ENCODE data around the gene RTF1.

RTF1 gene

DNA sequence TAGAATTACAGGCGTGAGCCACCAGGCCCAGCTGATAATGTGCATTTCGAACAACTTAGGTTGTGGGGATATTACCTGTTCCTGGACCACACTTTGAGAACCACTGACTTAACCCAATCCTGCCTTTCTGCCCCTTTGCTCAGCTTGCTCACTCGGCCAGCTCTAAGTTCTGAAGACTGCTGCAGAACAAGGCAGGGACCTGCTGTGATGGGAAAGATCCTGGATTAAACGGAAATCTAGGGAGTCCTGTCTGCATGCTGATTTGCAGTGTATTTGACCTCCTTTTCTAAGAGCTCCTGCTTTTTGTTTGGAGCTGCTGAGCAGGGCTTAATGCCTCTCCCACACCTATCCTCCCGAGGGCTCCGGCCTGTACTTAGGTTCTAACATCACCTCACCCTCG, 93.8 kb downstream of the RTF1 start:
- no peak for DNase-seq

DNA sequence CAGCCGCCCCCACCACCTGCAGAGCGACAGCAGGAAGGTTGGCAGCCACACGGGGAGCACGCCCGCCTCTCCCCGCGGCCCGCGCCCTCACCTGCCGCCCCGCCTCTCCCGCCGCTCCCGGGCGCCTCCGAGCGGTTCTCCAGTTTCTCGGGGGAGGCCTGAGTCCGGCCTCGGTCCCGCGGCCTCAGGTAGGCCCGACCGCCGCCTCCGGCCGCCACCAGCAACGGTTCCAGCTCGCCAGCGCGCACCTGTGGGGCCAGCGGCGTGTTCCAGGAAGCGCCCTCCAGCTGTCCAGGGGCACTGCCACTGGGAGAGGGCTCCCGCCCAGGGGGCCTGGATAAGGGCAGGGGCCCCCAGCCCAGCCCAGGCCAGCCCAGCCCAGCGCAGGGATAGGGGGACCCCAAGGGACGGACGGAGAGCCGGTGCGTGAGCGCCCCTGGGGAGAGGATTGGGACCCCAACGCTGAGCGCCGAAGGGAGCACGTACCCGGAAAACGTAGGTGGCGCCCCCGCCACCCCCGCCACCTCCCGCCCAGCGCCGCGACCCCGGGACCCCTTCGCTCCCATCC, 94.5 kb downstream of the RTF1 start:
- no peak for DNase-seq

DNA sequence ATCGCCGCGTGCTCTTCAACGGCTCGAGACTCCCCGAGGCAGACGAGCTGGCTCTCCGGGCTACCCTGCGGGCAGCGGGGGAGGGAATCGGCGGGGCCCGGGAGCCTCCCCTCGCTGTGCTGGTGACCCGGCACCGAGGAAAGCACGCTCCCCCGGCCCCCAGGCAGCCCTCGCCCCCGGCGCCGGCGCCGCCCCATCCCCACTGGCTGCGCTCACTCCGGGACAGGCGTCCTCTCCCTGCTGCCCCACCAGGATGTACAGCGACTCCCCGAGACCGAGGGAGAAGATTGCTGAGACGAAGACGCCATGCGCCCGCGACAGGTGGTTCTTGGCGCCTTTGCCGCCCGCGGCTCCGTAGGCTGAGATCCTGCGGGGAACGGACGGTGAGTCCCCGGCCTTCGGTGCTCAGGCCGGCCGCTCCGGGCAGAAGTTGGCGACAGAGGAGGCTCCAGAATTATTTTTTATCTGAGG, 95.0 kb downstream of the RTF1 start:
- no peak for DNase-seq

DNA sequence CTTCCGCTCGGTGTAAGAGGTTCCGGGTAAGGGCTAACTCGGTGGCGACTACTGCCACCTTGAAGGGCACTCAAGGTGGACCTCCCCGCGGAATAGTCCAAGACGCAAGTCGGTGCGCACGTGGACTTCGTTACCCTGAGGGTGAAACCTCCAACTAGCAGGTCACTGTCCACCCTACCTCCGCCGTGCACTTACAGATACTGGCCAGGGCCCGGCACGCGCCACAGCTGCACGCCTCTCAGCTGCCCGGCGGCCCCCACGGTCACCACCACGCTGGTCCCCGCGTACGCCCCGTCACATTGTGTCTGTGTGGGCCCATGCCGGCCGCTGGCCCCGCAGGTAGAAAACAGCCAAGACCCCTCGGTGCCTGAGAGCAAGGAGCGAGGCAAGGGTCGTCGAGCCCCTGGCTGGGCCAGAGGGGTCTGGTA, 95.6 kb downstream of the RTF1 start:
- no peak for DNase-seq

DNA sequence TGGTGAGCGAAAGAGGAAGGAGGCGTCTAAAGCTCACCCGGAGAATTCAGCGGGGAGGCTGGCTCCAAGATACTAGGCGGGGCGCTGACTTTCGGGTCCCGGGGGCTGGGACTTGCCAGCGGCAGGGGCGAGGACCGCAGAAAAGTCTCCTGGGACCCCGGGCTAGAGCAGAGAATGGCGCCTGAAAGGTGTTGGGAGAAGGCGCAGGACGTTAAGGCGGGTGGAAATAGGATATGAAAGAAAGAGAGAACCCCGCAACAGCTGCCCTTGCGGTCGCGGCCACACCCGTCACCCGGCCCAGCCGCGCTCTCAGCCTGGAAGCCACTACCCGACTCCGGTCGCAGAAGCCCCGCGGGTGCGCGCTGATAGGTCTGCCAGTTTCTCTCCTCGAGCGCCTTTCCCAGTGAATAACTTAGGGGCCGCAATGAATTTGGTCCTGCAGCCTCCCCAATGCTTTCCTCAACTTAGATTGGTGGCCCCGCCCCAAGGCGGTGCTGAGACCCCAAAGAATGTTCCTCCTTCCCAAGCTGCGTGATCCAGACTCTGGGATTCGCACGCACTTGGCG, 96.1 kb downstream of the RTF1 start:
- DNase-seq = no peak

DNA sequence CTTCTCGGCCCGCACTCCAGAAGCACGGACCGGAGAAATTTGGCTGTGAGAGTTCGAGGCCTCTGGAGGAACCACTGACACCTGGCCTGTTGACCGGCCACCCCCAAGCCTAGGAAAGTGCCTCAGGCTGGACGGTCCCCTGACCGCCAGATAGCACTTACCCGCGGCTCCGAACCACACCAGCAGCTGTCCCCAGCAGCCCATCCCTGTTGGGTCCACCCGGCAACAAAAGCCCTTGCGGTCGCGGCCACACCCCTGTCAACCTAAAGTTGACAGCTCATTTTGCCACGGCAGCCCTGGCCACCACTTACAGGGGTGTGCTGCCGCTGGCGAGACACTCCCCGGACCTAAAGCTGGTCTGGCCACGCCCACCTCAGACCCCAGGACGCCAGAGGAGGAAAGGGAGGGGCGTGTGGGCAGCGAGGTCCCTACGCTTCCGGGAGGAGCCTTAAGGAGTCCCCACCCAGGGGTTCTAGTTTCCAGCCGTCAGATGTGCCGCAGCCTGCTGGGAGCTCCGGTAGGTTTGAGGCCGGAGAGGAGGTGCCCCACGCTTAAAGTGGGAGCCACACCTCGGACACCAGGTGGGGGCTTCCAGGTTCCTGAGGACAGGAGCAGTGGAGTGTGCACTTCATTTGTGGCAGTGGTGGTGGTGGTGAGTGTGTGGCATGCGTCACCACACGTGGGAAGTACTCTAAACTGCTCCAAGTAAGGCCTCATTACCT, 96.8 kb downstream of the RTF1 start, which contains the start of gene LTK:
LTK (minus strand) TSS at position 322 of the 722 bp plus-strand sequence; CDS start at position 204, 118 bp downstream.
- no peak for DNase-seq

DNA sequence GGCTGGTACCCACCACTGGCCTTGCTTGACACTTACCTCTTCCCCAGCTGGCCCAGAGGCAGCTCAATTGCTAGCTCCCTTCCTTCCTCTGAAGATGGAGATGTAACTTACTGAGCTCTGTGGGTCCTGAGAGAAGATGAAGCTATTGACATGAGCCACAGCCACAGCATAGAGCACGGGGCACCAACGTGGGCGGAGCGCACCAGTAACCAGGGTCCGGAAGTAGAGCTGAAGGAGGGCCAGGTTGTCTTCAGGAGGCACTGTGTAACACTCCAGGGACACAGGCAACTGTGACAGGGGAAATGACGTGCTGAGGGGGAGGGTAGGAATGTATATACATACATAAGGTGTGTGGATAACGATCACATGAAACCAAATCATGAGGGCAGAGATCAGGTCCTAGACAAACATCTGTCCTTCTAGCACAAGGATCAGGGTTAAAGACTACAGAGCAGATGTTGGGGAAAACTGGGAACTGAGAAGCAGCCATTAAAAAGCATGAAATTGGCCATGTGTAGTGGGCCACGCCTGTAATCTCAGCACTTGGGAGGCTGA, 101.1 kb downstream of the RTF1 start:
- no peak for DNase-seq

DNA sequence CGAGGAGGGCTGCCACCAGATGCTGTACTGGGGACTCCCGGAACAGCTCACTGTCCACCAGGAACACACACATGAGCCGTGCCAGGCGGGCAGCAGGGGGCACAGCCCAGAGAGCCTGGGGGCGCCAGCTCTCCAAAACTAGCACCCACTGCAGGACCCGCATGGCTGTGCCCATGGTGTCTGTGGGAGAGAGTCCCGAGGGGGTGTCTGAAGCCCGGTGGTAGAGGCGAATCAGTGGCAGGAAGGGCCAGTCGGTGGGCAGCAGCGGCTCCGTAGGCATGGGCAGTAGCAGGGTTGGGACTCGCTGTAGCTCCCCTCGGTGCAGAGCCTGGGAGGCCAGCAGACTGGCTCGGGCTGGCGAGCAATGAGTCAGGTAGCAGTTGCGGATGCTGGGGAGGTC, 103.7 kb downstream of the RTF1 start:
- no peak for DNase-seq

DNA sequence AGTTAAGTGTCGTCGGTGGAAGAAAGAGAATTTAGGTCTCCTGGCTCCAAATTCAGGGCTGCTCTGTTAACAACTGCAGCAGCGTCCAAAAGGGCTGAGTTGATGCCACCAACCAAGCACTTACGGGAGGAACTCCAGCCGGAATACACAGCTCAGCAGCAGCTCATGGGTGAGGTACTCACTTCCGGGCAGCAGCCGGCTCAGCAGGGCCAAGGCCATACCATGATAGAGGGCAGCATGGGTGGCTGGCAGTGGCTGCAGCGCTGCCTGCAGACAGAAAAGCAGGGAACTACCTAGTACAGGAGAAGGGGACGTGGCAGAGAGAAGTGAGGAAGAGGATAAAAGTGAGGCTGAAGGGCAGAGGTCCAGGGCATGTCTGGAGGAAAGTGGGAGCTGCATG, 104.7 kb downstream of the RTF1 start:
- no peak for DNase-seq

DNA sequence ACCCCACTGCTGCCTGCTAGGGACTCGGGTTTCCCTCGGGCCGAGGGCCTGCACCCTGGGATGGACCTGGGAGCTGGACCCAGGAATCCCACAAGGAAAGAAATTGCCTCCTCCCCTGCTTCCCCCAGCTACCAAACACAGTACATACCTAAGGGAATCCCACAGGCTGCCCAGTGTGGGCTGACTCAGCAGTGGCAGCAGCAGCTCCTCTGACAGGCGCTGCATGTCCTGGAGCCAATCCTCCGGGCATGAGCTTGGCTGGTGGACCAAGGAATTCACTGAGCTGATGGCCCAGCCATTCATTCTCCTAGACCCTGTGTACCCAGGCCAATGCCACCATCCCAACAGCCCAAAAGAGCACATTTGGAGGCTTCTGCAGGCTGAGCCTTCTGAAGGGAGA, 106.2 kb downstream of the RTF1 start:
- DNase-seq = no peak

DNA sequence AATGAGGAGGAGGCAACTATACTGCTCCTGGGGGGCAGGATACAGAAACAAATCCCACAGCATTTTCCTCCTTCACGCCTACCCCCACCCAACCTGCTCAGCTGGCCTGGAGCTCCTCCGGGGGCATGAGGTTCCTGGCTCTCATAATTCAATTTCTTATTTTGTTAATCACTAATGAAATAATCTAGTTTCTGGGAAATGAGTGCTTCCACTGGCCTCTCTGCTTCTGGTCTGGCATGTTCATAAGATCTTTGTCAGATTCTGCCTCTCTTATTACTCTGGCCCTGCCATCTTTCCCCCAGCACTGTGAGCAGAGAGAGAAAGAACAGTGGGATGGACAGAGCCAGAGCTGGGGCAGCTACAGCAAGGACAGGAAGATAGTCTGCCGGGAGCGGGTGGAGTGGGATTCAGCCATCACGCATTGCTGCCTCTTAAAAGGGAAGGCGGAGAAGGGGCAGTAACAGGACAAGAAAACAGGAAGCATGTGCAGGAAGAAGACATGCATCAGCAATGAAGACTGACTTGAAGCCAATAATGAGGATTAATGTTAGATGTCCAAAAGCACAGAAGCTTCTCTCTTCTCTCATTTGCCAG, 113.6 kb downstream of the RTF1 start:
- no peak for DNase-seq
